Peyer's patch (tissue), 4 donors: ENCODE data around the gene ADAT1. TPM values are rescaled to one million over a fixed set of nuclear protein-coding genes. Genes with fewer than 3 reads are reported as not detected.
A peak's percentile ranks its signal among the peaks of the same experiment; 100 is the strongest.

Experiments used
- DNase-seq, 3 donors: peaks; one replicate each; pipeline ENCODE4 v3.0.0-alpha.2; 2017 to 2019
- H3K27ac ChIP-seq, 4 donors: fragments of 200-600 bp; sonication (generic); one replicate each; pipeline ENCODE4 v1.5.1; 2016 to 2019
- H3K27me3 ChIP-seq, 2 donors: fragments of 200-600 bp; sonication (generic); one replicate each; pipeline ENCODE4 v1.5.1; 2019
- H3K36me3 ChIP-seq, 3 donors: fragments of 200-600 bp; sonication (generic); one replicate each; pipeline ENCODE4 v1.5.1; 2016 to 2019
- H3K4me1 ChIP-seq, 4 donors: fragments of 200-600 bp; sonication (generic); one replicate each; pipeline ENCODE4 v1.5.1; 2016 to 2019
- H3K4me3 ChIP-seq, 4 donors: fragments of 200-600 bp; sonication (generic); 1 replicate in 3 of 4; 2 replicates in 1 of 4; pipeline ENCODE4 v1.5.1; 2016 to 2019; ENCODE audit warnings: mild to moderate bottlenecking in 1 of 4
- H3K9me3 ChIP-seq, 4 donors: fragments of 200-600 bp; sonication (generic); one replicate each; pipeline ENCODE4 v1.5.1; 2016 to 2019; ENCODE audit warnings: mild to moderate bottlenecking in 1 of 4
- POLR2A ChIP-seq, 2 donors: fragments of 450-650 bp; IDR thresholded peaks; one replicate each; pipeline ENCODE4 v1.5.1; 2017; ENCODE audit warnings: antibody characterized with exemption in 2 of 2, mild to moderate bottlenecking in 2 of 2, moderate library complexity in 2 of 2
- total RNA-seq, 4 donors: library from RNA; depleted of rRNA; stranded (reverse); fragments of >200 nt; gene quantifications; one replicate each; pipeline ENCODE4 v1.1.0, GENCODE V29; 2016
- TF ChIP-seq, protein P1 (sequence below), 6 experiments: fragments of 450-650 bp in 4 of 6; fragments of 200-600 bp in 2 of 6; sonication (generic) in 1 of 6; IDR thresholded peaks; one replicate each; pipeline ENCODE4 v1.5.1; 2017 to 2019; ENCODE audit warnings: antibody characterized with exemption in 6 of 6, mild to moderate bottlenecking in 3 of 6, moderate library complexity in 1 of 6

Gene ADAT1
- total RNA-seq, 4 donors from 2014 or later, result 39.2 to 74.1 (median 66.6) TPM

- no peak for TF ChIP-seq POLR2A (IDR thresholded peaks at IDR 0.05)
- TF ChIP-seq, protein P1, sequence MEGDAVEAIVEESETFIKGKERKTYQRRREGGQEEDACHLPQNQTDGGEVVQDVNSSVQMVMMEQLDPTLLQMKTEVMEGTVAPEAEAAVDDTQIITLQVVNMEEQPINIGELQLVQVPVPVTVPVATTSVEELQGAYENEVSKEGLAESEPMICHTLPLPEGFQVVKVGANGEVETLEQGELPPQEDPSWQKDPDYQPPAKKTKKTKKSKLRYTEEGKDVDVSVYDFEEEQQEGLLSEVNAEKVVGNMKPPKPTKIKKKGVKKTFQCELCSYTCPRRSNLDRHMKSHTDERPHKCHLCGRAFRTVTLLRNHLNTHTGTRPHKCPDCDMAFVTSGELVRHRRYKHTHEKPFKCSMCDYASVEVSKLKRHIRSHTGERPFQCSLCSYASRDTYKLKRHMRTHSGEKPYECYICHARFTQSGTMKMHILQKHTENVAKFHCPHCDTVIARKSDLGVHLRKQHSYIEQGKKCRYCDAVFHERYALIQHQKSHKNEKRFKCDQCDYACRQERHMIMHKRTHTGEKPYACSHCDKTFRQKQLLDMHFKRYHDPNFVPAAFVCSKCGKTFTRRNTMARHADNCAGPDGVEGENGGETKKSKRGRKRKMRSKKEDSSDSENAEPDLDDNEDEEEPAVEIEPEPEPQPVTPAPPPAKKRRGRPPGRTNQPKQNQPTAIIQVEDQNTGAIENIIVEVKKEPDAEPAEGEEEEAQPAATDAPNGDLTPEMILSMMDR (IDR thresholded peaks at IDR 0.05), result no peak
- Histone ChIP-seq H3K36me3 (peaks cover 0 to 80% (median 0%) of the 10 kb centered on the region in 3 donors), H3K4me3 (no peak overlapping the region), H3K27ac (no peak overlapping the region), H3K9me3 (no peaks in the 10 kb centered on the region), H3K27me3 (no peaks in the 10 kb centered on the region), H3K4me1 (peaks cover 0 to 14% (median 3%) of the 10 kb centered on the region in 4 donors)
- no peak for DNase-seq
These were observed 17.5 kb upstream of the ADAT1 start for GRCh38 chr16:75640598-75640997.

- TF ChIP-seq, protein P1 (IDR thresholded peaks at IDR 0.05), result no peak
- no peak for TF ChIP-seq POLR2A (IDR thresholded peaks at IDR 0.05)
These were observed 12.0 kb upstream of the ADAT1 start for GRCh38 chr16:75635036-75635435.

DNA sequence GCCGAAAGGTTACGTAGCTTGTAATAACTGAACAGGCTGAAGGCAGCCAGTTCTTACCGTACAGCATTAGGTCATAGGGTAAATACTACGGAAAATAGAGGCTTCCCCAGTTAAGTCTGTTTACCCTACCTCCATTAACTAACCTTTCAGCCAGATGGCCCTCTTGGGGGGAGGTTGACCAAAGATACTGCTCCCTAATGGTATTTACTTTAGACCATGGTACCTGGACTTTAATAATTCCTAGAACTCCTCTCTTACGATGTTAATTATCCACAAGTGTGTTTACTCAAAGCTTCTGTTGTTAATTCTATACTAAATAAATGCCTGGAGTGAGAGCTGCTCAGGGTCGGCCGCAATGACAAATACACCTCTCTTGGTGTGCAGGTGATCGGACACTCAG is 9.8 kb upstream of the ADAT1 start:
- TF ChIP-seq, protein P1 (IDR thresholded peaks at IDR 0.05), result no peak
- no peak for TF ChIP-seq POLR2A (IDR thresholded peaks at IDR 0.05)
- DNase-seq, result no peak
- Histone ChIP-seq H3K27me3 (no peaks in the 10 kb centered on the region), H3K9me3 (no peaks in the 10 kb centered on the region), H3K4me3 (no peak overlapping the region), H3K36me3 (peaks cover 0 to 99% (median 0%) of the 10 kb centered on the region in 3 donors), H3K27ac (no peak overlapping the region), H3K4me1 (no peaks in the 10 kb centered on the region)

More at GRCh38 chr16:75635036-75635435, 12.0 kb upstream of the ADAT1 start:
- peaks cover 0 to 99% (median 0%) of the 10 kb centered on the region in 3 donors for H3K36me3 ChIP-seq
- no peaks in the 10 kb centered on the region for H3K4me1 ChIP-seq
- no peak overlapping the region for H3K27ac ChIP-seq
- no peaks in the 10 kb centered on the region for H3K9me3 ChIP-seq
- no peaks in the 10 kb centered on the region for H3K27me3 ChIP-seq
- no peak overlapping the region for H3K4me3 ChIP-seq
- DNase-seq, result no peak

DNA sequence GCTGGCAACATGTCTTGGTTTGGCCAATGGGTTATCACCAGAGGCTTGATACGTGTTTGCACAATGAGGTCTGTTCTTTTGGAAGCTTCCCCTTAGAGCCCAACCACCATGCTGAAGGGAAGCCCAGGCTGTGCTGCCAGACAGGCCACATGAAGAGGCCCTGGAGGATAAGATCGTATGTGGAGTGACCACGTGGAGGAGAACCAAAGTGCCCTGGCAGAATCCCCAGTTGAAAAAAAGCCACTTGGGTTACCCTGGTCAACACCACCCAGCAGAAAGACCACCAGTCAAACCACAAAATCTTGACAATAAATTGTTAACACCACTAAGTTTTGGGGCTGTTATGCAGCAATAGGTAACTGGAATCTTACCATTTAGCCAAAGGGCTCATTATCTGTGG is 7.0 kb upstream of the ADAT1 start:
- H3K9me3 ChIP-seq, result no peaks in the 10 kb centered on the region
- no peak overlapping the region for H3K4me3 ChIP-seq
- no peaks in the 10 kb centered on the region for H3K4me1 ChIP-seq
- H3K36me3 ChIP-seq, result peaks cover 0 to 95% (median 0%) of the 10 kb centered on the region in 3 donors
- DNase-seq, result no peak
- no peak for TF ChIP-seq POLR2A (IDR thresholded peaks at IDR 0.05)
- TF ChIP-seq, protein P1 (IDR thresholded peaks at IDR 0.05), result no peak
- no peak overlapping the region for H3K27ac ChIP-seq
- no peaks in the 10 kb centered on the region for H3K27me3 ChIP-seq

GRCh38 chr16:75629132-75629531 is 6.1 kb upstream of the ADAT1 start:
- Histone ChIP-seq H3K36me3 (peaks cover 0 to 86% (median 0%) of the 10 kb centered on the region in 3 donors), H3K27ac (no peak overlapping the region), H3K9me3 (no peaks in the 10 kb centered on the region), H3K4me3 (no peak overlapping the region), H3K27me3 (no peaks in the 10 kb centered on the region), H3K4me1 (no peaks in the 10 kb centered on the region)
- no peak for DNase-seq
- TF ChIP-seq, protein P1 (IDR thresholded peaks at IDR 0.05), result no peak
- no peak for TF ChIP-seq POLR2A (IDR thresholded peaks at IDR 0.05)

DNA sequence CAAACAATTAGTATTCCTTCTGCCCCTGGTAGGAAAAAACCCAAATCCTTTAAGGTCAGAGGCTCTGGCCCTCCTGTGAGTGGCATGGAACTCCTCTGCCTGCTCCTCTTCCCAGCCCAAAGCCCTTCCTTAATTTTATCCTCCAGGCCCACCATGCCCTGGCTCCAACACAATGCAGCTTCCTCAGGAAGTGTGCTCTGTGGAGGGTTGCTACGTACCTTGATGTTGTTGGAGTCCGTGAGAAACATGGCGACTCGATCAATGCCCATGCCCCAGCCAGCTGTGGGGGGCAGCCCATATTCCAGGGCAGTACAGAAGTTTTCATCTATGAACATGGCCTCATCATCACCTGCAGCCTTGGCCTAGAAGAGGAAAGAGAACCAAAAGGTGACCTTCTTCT is 5.3 kb upstream of the ADAT1 start:
- Histone ChIP-seq H3K36me3 (peaks cover 0 to 78% (median 0%) of the 10 kb centered on the region in 3 donors), H3K27me3 (no peaks in the 10 kb centered on the region), H3K27ac (peak overlapping the region in 2 of 4 donors; percentile 5 to 42), H3K9me3 (no peaks in the 10 kb centered on the region), H3K4me3 (no peak overlapping the region), H3K4me1 (no peaks in the 10 kb centered on the region)
- no peak for TF ChIP-seq POLR2A (IDR thresholded peaks at IDR 0.05)
- TF ChIP-seq, protein P1 (IDR thresholded peaks at IDR 0.05), result no peak
- DNase-seq, result no peak
